K562 (cell line): ENCODE data around the gene TMEM86A. TPM values are rescaled to one million over a fixed set of nuclear protein-coding genes. Genes with fewer than 3 reads are reported as not detected.
"Not testable (repeated sequence)": the region's sequence is repeated elsewhere in the genome, so short reads cannot be mapped to it uniquely, and the experiment has no call there.

Source experiments
- ATAC-seq: fragments of 200-7000 bp; cut with Tn5 transposase; 3 replicates; pipeline ENCODE4 v1.9.1; 2020; ENCODE audit warnings: moderate library complexity
- BruUV-seq: library from RNA; stranded (reverse); fragments of 400-500 nt; replicated peaks from 2 replicates; lab custom pipeline; 2021; lab: Mats Ljungman, UMichigan
- CTCF ChIA-PET: fragments of 300-600 bp; formaldehyde crosslinking; extraction: SDS; loops from one replicate; lab custom pipeline; 2021; ENCODE audit warnings: low intra/inter-chr PET ratio; lab: Yijun Ruan, JAX
- POLR2A ChIA-PET: fragments of 300-600, 350-650 bp; sonication (Branson Sonifier 250); formaldehyde crosslinking; extraction: SDS; loops from one replicate; lab custom pipeline; 2021; ENCODE audit warnings: antibody characterized with exemption, inconsistent platforms; lab: Yijun Ruan, JAX
- DNase-seq, 4 experiments: peaks; one replicate each; pipeline versions ENCODE4 v3.0.0 to v3.0.0-alpha.2; 2011 to 2018; ENCODE audit warnings: low spot score in 3 of 4, mixed read lengths in 3 of 4; ENCODE audit errors: extremely low read depth in 1 of 4
- FAIRE-seq: peaks from 2 replicates; lab custom pipeline; 2011; peaks lifted over from hg19 to GRCh38; lab: Jason Lieb, UNC
- H2AFZ ChIP-seq: 2 replicates; pipeline ENCODE4 v1.6.0; 2011; ENCODE audit warnings: low read depth, low read length, control low read depth, inconsistent platforms
- H3K27ac ChIP-seq: fragments of 200-600 bp; 3 replicates; pipeline ENCODE4 v1.8.0; 2011; ENCODE audit warnings: low read depth, mild to moderate bottlenecking, control low read depth, inconsistent platforms, low read length, moderate library complexity, mixed read lengths; ENCODE audit errors: extremely low read depth
- H3K27me3 ChIP-seq, 2 experiments: fragments of 300-600 bp in 1 of 2; 2 replicates in 1 of 2; 3 replicates in 1 of 2; pipeline versions ENCODE4 v1.6.0 to v1.8.0; 2011; ENCODE audit warnings: inconsistent platforms in 2 of 2, low read length in 2 of 2, mild to moderate bottlenecking in 1 of 2, mixed read lengths in 1 of 2, moderate library complexity in 1 of 2; ENCODE audit not compliant: control insufficient read depth in 2 of 2, insufficient read depth in 2 of 2
- H3K36me3 ChIP-seq: fragments of 300-600 bp; 3 replicates; pipeline ENCODE4 v1.8.0; 2011; ENCODE audit warnings: mild to moderate bottlenecking, low read length, inconsistent platforms; ENCODE audit not compliant: control insufficient read depth, insufficient read depth
- H3K4me1 ChIP-seq, 2 experiments: fragments of 200-600 bp in 1 of 2; replicated peaks in 1 of 2; 2 replicates in 1 of 2; 3 replicates in 1 of 2; pipeline versions ENCODE4 v1.5.1 to v1.8.0; 2011; ENCODE audit warnings: inconsistent platforms in 2 of 2, low read length in 2 of 2, mild to moderate bottlenecking in 1 of 2, mixed read lengths in 1 of 2, moderate library complexity in 1 of 2; ENCODE audit not compliant: control insufficient read depth in 2 of 2, insufficient read depth in 2 of 2
- H3K4me2 ChIP-seq: 2 replicates; pipeline ENCODE4 v1.6.1; 2011; ENCODE audit warnings: low read length, control low read depth, inconsistent platforms, mixed read lengths; ENCODE audit not compliant: insufficient read depth
- H3K4me3 ChIP-seq: fragments of 200-600 bp; sonication (generic), shearing (Covaris generic); 2 replicates; pipeline ENCODE4 v1.5.1; 2016; ENCODE audit warnings: control low read depth, inconsistent platforms
- H3K79me2 ChIP-seq: fragments of 200-600 bp; 3 replicates; pipeline ENCODE4 v1.8.0; 2011; ENCODE audit warnings: low read length, inconsistent platforms; ENCODE audit not compliant: control insufficient read depth, insufficient read depth
- H3K9ac ChIP-seq, 2 experiments: 2 replicates each; pipeline versions ENCODE4 v1.6.0 to v1.6.1; 2011; ENCODE audit warnings: low read depth in 2 of 2, low read length in 2 of 2, control low read depth in 1 of 2, inconsistent platforms in 1 of 2, mild to moderate bottlenecking in 1 of 2, mixed read lengths in 1 of 2; ENCODE audit not compliant: insufficient read depth in 1 of 2
- H3K9me1 ChIP-seq: one replicate; pipeline ENCODE4 v1.6.0; 2011; ENCODE audit warnings: inconsistent platforms, mild to moderate bottlenecking, low read length, moderate library complexity; ENCODE audit not compliant: control insufficient read depth, insufficient read depth
- H3K9me3 ChIP-seq: replicated peaks from 2 replicates; pipeline ENCODE4 v1.5.1; 2011; ENCODE audit warnings: low read depth, low read length, inconsistent platforms; ENCODE audit not compliant: control insufficient read depth, insufficient read depth
- H4K20me1 ChIP-seq: replicated peaks from 2 replicates; pipeline ENCODE4 v1.6.1; 2011; ENCODE audit warnings: low read length, inconsistent platforms, mixed read lengths; ENCODE audit not compliant: control insufficient read depth, insufficient read depth
- HNRNPUL1 ChIP-seq: fragments of 200-400 bp; formaldehyde crosslinking; IDR thresholded peaks from 2 replicates; pipeline ENCODE4 v1.6.1; 2017; ENCODE audit warnings: low read length
- USF2 ChIP-seq: sonication (generic); formaldehyde crosslinking; IDR thresholded peaks from 2 replicates; pipeline ENCODE4 v1.5.0; 2020; ENCODE audit warnings: missing genetic modification reagents
- ZNF395 ChIP-seq: fragments of 200-800 bp; sonication (Bioruptor generic); IDR thresholded peaks from 2 replicates; pipeline ENCODE4 v1.6.1; 2017; ENCODE audit warnings: missing genetic modification characterization, missing compliant biosample characterization
- ZNF766 ChIP-seq: fragments of 200-800 bp; sonication (Bioruptor generic); conservative IDR thresholded peaks from 2 replicates; pipeline ENCODE4 v1.6.1; 2016; ENCODE audit warnings: missing genetic modification characterization, missing compliant biosample characterization
- WGBS: fragments of 100-300 bp; shearing (Covaris generic); methylation state at CpG from one replicate; pipeline ENCODE4 v1.1.6; 2016; ENCODE audit warnings: low coverage, mixed read lengths; ENCODE audit not compliant: insufficient coverage; ENCODE audit errors: missing lambda C conversion rate; 5-methylcytosine and 5-hydroxymethylcytosine counted together
- in situ Hi-C: fragments of 300-500 bp; cut with MboI; formaldehyde crosslinking; loops from 4 replicates; pipeline ENCODE4 v1.15.0; 2018; ENCODE audit warnings: inconsistent platforms, mixed read lengths
- intact Hi-C: fragments of 100-400 bp; cut with micrococcal nuclease; formaldehyde crosslinking; loops from 2 replicates; pipeline ENCODE4 v1.14.2; 2022
- polyA plus RNA-seq, 8 experiments: library from polyadenylated mRNA; depleted of rRNA in 4 of 8; stranded (reverse) in 5 of 8; unstranded in 3 of 8; fragments of >200 nt; fragmentation: Nextera tagmentation in 2 of 8; fragmentation: Illumina TruSeq in 1 of 8; extraction: Ambion mirVana in 2 of 8; extraction: Trizol in 1 of 8; gene quantifications; 2 replicates each; pipeline versions ENCODE4 v1.2.1 to v1.2.3, GENCODE V29; 2011 to 2014; ENCODE audit warnings: inconsistent platforms in 1 of 8, missing spikeins in 1 of 8
- total RNA-seq, 7 experiments: library from RNA; depleted of rRNA in 6 of 7; stranded (reverse); fragments of >200 nt in 6 of 7; fragmentation: Illumina TruSeq in 2 of 7; extraction: Trizol in 2 of 7; gene quantifications; 2 replicates each; pipeline versions ENCODE4 v1.2.1 to v1.2.3, GENCODE V29; 2011 to 2021; ENCODE audit warnings: low replicate concordance in 1 of 7

TMEM86A gene
- total and polyA plus RNA-seq, 9 of the 15 experiments (the other 6 are each of a cell fraction or from before 2014, with no cell fraction given), result 0.22 to 1.3 (median 0.40) TPM; not detected in 2

DNA sequence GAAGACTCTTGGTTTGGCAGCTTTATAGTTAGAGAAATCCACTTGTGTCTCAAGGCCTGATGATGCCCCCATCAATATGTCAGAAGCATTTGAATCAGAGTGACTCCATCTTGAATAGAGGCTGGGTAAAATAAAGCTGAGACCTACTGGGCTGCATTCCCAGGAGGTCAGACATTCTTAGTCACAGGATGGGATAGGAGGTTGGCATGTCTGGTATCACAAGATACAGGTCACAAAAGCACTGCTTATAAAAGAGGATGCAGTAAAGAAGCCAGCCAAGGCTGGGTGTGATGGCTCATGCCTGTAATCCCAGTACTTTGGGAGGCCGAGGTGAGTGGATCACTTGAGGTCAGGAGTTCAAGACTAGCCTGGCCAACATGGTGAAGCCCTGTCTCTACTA is 16.6 kb upstream of the TMEM86A start:
- DNase-seq, FAIRE-seq, in situ Hi-C loops, H3K27ac ChIP-seq, H3K9me3 ChIP-seq, intact Hi-C loops, CTCF ChIA-PET, H4K20me1 ChIP-seq, H3K4me2 ChIP-seq, BruUV-seq, H3K79me2 ChIP-seq, H3K9ac ChIP-seq, H3K27me3 ChIP-seq, H3K4me1 ChIP-seq, H3K36me3 ChIP-seq, H3K9me1 ChIP-seq, H3K4me3 ChIP-seq, H2AFZ ChIP-seq, ATAC-seq: not testable (repeated sequence)
- POLR2A ChIA-PET, result interaction anchor here (0.6 kb wide), 1 partner anchor 47 kb away, joined by 3 read pairs; no protein-coding TSS in a partner anchor
- 31% methylated on average over 1 of the region's 1 CpG for WGBS

DNA sequence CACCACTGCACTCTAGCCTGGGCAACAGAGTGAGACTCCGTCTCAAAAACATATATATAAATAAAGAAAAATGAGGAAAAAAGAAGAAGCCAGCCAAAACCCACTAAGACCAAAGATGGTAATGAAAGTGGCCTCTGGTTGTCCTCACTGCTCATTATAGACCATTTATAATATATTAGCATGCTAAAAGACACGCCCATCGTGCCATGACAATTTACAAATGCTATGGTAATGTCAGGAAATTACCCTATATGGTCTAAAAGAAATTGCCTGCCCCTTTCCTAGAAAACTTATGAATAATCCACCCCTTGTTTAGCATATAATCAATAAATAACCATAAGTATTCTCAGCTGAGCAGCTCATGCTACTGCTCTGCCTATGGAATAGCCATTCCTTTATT is 16.1 kb upstream of the TMEM86A start:
- H3K36me3 ChIP-seq, result no peaks in the 10 kb centered on the region
- ATAC-seq (no peak), FAIRE-seq (no peak), DNase-seq (no peak)
- WGBS, result 31% methylated on average over 3 of the region's 3 CpGs
- no peaks in the 10 kb centered on the region for H3K27me3 ChIP-seq
- POLR2A ChIA-PET, result interaction anchor here (0.6 kb wide), 1 partner anchor 48 kb away, joined by 3 read pairs; no protein-coding TSS in a partner anchor
- no peak overlapping the region for H3K27ac ChIP-seq
- no peaks in the 10 kb centered on the region; a peak in 4 of 5 replicates for H3K4me1 ChIP-seq
- no peaks in the 10 kb centered on the region for H3K9me1 ChIP-seq
- CTCF ChIA-PET, result no interaction called here
- H3K4me2 ChIP-seq, result no peak overlapping the region
- H3K9me3 ChIP-seq, result no peaks in the 10 kb centered on the region
- H2AFZ ChIP-seq, result no peak overlapping the region
- intact Hi-C loops, result no loop called here
- no peak overlapping the region for H3K9ac ChIP-seq
- no peak overlapping the region for H3K4me3 ChIP-seq
- H3K79me2 ChIP-seq, result no peaks in the 10 kb centered on the region
- in situ Hi-C loops, result no loop called here
- BruUV-seq, result no TSS peak
- H4K20me1 ChIP-seq, result no peaks in the 10 kb centered on the region
- TF ChIP-seq ZNF395 (CRISPR knock-in tag), result no peak
- no peak for TF ChIP-seq USF2
- TF ChIP-seq HNRNPUL1, result no peak
- no peak for TF ChIP-seq ZNF766 (CRISPR knock-in tag)
